Fibroblast of lung (primary cell): ENCODE measurements around the gene EPHB4. TPM values are rescaled to one million over a fixed set of nuclear protein-coding genes. Genes with fewer than 3 reads are reported as not detected.

Experiments
- DNase-seq, 2 donors: peaks; one replicate each; pipeline versions ENCODE4 v3.0.0 to v3.0.0-alpha.2; 2010; ENCODE audit warnings: low read depth in 2 of 2
- H2AFZ ChIP-seq: 2 replicates; pipeline ENCODE4 v1.5.1; 2012; ENCODE audit warnings: low read length, control low read depth, inconsistent platforms
- H3K27ac ChIP-seq: 2 replicates; pipeline ENCODE4 v1.5.1; 2011; ENCODE audit warnings: low read length, control low read depth; ENCODE audit not compliant: insufficient read depth
- H3K27me3 ChIP-seq: 2 replicates; pipeline ENCODE4 v1.5.1; 2011; ENCODE audit warnings: mild to moderate bottlenecking, low read length; ENCODE audit not compliant: control insufficient read depth, insufficient read depth
- H3K36me3 ChIP-seq: 2 replicates; pipeline ENCODE4 v1.5.1; 2011; ENCODE audit warnings: low read length; ENCODE audit not compliant: control insufficient read depth, insufficient read depth
- H3K4me1 ChIP-seq: 2 replicates; pipeline ENCODE4 v1.5.1; 2011; ENCODE audit warnings: low read length; ENCODE audit not compliant: control insufficient read depth, insufficient read depth; ENCODE audit errors: extremely low read depth
- H3K4me2 ChIP-seq: 2 replicates; pipeline ENCODE4 v1.5.1; 2011; ENCODE audit warnings: low read length, control low read depth; ENCODE audit not compliant: insufficient read depth; ENCODE audit errors: extremely low read depth
- H3K4me3 ChIP-seq, 4 experiments: fragments of 200-600 bp in 1 of 4; sonication (generic) in 1 of 4; replicated peaks in 1 of 4; 2 replicates each; pipeline ENCODE4 v1.5.1; 2011 to 2016; ENCODE audit warnings: low read length in 4 of 4, low read depth in 3 of 4, mild to moderate bottlenecking in 3 of 4, control low read depth in 2 of 4, inconsistent platforms in 1 of 4, mixed read lengths in 1 of 4; ENCODE audit not compliant: insufficient read depth in 1 of 4; ENCODE audit errors: control extremely low read depth in 1 of 4
- H3K79me2 ChIP-seq: 2 replicates; pipeline ENCODE4 v1.5.1; 2012; ENCODE audit warnings: mild to moderate bottlenecking, low read length, inconsistent platforms; ENCODE audit not compliant: control insufficient read depth, insufficient read depth
- H3K9ac ChIP-seq: 2 replicates; pipeline ENCODE4 v1.5.1; 2011; ENCODE audit warnings: mild to moderate bottlenecking, low read length, control low read depth; ENCODE audit not compliant: insufficient read depth
- H3K9me3 ChIP-seq: 2 replicates; pipeline ENCODE4 v1.5.1; 2012; ENCODE audit warnings: low read depth, low read length; ENCODE audit not compliant: control insufficient read depth, insufficient read depth
- H4K20me1 ChIP-seq: 2 replicates; pipeline ENCODE4 v1.5.1; 2011; ENCODE audit warnings: low read length; ENCODE audit not compliant: control insufficient read depth, insufficient read depth; ENCODE audit errors: extremely low read depth
- CTCF ChIP-seq, 2 donors: IDR thresholded peaks in 1 of 2; conservative IDR thresholded peaks in 1 of 2; 1 replicate in 1 of 2; 2 replicates in 1 of 2; pipeline ENCODE4 v1.5.1; 2011 to 2012; ENCODE audit warnings: low read length in 2 of 2, control low read depth in 1 of 2, inconsistent platforms in 1 of 2, low read depth in 1 of 2, mild to moderate bottlenecking in 1 of 2
- EZH2 ChIP-seq: IDR thresholded peaks from 2 replicates; pipeline ENCODE4 v1.5.1; 2012; ENCODE audit warnings: low read length, control low read depth, mild to moderate bottlenecking; ENCODE audit errors: missing control alignments
- polyA plus RNA-seq, 2 donors: library from polyadenylated mRNA; depleted of rRNA in 1 of 2; stranded (reverse) in 1 of 2; unstranded in 1 of 2; fragments of >200 nt; gene quantifications; 2 replicates each; pipeline ENCODE4 v1.2.1, GENCODE V29; 2011 to 2012; ENCODE audit warnings: missing spikeins in 1 of 2
- total RNA-seq: library from RNA; depleted of rRNA; stranded (reverse); fragments of >200 nt; gene quantifications from 2 replicates; pipeline ENCODE4 v1.2.1, GENCODE V29; 2014

The EPHB4 gene
- total and polyA plus RNA-seq, 2 donors (not counting 1 experiment from before 2014, with no cell fraction given) = 28.5 to 98.8 TPM

GRCh38 chr7:100865372-100865911 is 38.1 kb upstream of the EPHB4 start:
- Histone ChIP-seq H3K4me1 (peaks cover 6% of the 10 kb centered on the region), H3K79me2 (peaks cover 28% of the 10 kb centered on the region), H3K9me3 (no peaks in the 10 kb centered on the region), H3K4me2 (no peak overlapping the region), H2AFZ (no peak overlapping the region), H3K27me3 (no peaks in the 10 kb centered on the region), H4K20me1 (no peaks in the 10 kb centered on the region), H3K9ac (no peak overlapping the region), H3K36me3 (peaks cover 13% of the 10 kb centered on the region), H3K4me3 (no peak overlapping the region), H3K27ac (no peak overlapping the region)
- TF ChIP-seq EZH2 (no peak), CTCF (conservative IDR thresholded peaks at IDR 0.05 in 1 of 2, IDR thresholded peaks at IDR 0.05 in 1 of 2; ENCODE audit: low read depth in 1 of 2, low read length in 2 of 2) (no peak)
- peak in 1 of 2 donors; percentile 82 for DNase-seq

- H3K27me3 ChIP-seq = no peaks in the 10 kb centered on the region
- H3K27ac ChIP-seq = no peak overlapping the region
- peaks cover 10% of the 10 kb centered on the region for H3K36me3 ChIP-seq
- TF ChIP-seq CTCF (conservative IDR thresholded peaks at IDR 0.05 in 1 of 2, IDR thresholded peaks at IDR 0.05 in 1 of 2; ENCODE audit: low read depth in 1 of 2, low read length in 2 of 2) (no peak), EZH2 (no peak)
- no peak overlapping the region for H3K4me3 ChIP-seq
- no peak overlapping the region for H3K9ac ChIP-seq
- peaks cover 21% of the 10 kb centered on the region for H3K79me2 ChIP-seq
- H3K9me3 ChIP-seq = no peaks in the 10 kb centered on the region
- H3K4me2 ChIP-seq = no peak overlapping the region
- peaks cover 6% of the 10 kb centered on the region for H3K4me1 ChIP-seq
- DNase-seq = no peak
- H2AFZ ChIP-seq = no peak overlapping the region
- no peaks in the 10 kb centered on the region for H4K20me1 ChIP-seq
Observed at GRCh38 chr7:100864263-100864845, 37.0 kb upstream of the EPHB4 start.

GRCh38 chr7:100863406-100863950 is 36.2 kb upstream of the EPHB4 start:
- Histone ChIP-seq H3K9me3 (no peaks in the 10 kb centered on the region), H3K9ac (no peak overlapping the region), H2AFZ (no peak overlapping the region), H3K27ac (no peak overlapping the region), H3K4me3 (no peak overlapping the region), H3K27me3 (no peaks in the 10 kb centered on the region), H3K4me2 (no peak overlapping the region), H3K4me1 (peaks cover 6% of the 10 kb centered on the region), H3K79me2 (peaks cover 13% of the 10 kb centered on the region), H4K20me1 (no peaks in the 10 kb centered on the region), H3K36me3 (peaks cover 10% of the 10 kb centered on the region)
- TF ChIP-seq EZH2 (no peak), CTCF (conservative IDR thresholded peaks at IDR 0.05 in 1 of 2, IDR thresholded peaks at IDR 0.05 in 1 of 2; ENCODE audit: low read depth in 1 of 2, low read length in 2 of 2) (no peak)
- DNase-seq = peak in 1 of 2 donors; percentile 74
